Measurements from ENCODE around the gene RABGEF1. TPM values are rescaled to one million over a fixed set of nuclear protein-coding genes. Genes with fewer than 3 reads are reported as not detected.
"Not testable (repeated sequence)": the region's sequence is repeated elsewhere in the genome, so short reads cannot be mapped to it uniquely, and the experiment has no call there.

Gene RABGEF1
- total RNA-seq, 6 experiments from 2014 or later: 38.6 to 45.3 (median 42.5) TPM

- Mint-ChIP-seq H3K4me1 (ENCODE audit: low read depth) (no peaks in the 10 kb centered on the region), H3K9me3 (peaks cover 14% of the 10 kb centered on the region), H3K4me3 (no peak overlapping the region), H3K27ac (no peak overlapping the region), H3K36me3 (ENCODE audit: low read depth) (peaks cover 43% of the 10 kb centered on the region), H3K27me3 (ENCODE audit: insufficient read depth) (no peaks in the 10 kb centered on the region; the same call in 1 of the 2 replicates)
- DNase-seq: no peak
- TF ChIP-seq, protein P1, sequence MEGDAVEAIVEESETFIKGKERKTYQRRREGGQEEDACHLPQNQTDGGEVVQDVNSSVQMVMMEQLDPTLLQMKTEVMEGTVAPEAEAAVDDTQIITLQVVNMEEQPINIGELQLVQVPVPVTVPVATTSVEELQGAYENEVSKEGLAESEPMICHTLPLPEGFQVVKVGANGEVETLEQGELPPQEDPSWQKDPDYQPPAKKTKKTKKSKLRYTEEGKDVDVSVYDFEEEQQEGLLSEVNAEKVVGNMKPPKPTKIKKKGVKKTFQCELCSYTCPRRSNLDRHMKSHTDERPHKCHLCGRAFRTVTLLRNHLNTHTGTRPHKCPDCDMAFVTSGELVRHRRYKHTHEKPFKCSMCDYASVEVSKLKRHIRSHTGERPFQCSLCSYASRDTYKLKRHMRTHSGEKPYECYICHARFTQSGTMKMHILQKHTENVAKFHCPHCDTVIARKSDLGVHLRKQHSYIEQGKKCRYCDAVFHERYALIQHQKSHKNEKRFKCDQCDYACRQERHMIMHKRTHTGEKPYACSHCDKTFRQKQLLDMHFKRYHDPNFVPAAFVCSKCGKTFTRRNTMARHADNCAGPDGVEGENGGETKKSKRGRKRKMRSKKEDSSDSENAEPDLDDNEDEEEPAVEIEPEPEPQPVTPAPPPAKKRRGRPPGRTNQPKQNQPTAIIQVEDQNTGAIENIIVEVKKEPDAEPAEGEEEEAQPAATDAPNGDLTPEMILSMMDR (IDR thresholded peaks at IDR 0.05): no peak
Observed at GRCh38 chr7:66713687-66714086, 26.8 kb upstream of the RABGEF1 start.

DNA sequence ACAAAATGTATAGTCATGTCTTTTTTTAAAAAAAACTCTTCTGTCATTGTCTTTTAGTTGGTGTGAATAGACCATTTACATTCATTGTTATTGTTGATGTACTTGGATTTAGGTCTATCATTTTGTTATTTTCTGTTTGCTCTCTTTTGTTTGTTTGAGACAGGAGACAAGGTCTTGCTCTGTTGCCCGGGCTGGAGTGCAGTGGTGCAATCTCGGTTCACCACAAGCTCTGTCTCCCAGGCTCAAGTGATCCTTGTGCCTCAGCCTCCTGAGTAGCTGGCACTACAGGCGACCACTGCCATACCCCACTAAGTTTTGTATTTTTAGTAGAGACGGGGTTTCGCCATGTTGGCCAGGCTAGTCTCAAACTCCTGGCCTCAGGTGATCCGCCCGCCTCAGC, 23.9 kb upstream of the RABGEF1 start:
- DNase-seq; H3K4me3 Mint-ChIP-seq; H3K27me3 Mint-ChIP-seq (ENCODE audit: insufficient read depth); H3K27ac Mint-ChIP-seq; H3K4me1 Mint-ChIP-seq (ENCODE audit: low read depth): not testable (repeated sequence)
- Mint-ChIP-seq H3K36me3 (ENCODE audit: low read depth) (peaks cover 59% of the 10 kb centered on the region), H3K9me3 (peaks cover 14% of the 10 kb centered on the region)

DNA sequence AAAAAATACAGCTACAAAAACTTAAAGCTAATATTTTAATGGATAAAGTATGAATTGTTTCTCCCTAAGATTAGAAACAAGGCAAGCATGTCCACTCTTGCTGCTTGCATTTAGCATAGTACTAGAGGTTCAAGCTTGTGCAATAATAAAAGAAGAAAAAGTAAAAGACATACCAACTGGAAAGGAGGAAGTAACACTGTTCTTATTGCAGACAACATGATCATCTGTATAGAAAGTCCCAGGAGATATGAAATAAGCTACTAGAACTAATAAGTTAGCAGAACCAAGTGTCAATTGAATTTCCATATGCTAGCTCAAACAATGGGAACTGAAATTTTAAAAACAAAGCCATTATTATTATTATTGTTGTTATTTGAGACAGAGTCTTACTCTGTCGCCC, 20.0 kb upstream of the RABGEF1 start:
- no peak overlapping the region for H3K27ac Mint-ChIP-seq
- TF ChIP-seq, protein P1 (IDR thresholded peaks at IDR 0.05): no peak
- peaks cover 29% of the 10 kb centered on the region for H3K9me3 Mint-ChIP-seq
- H3K4me3 Mint-ChIP-seq: no peak overlapping the region
- no peaks in the 10 kb centered on the region for H3K4me1 Mint-ChIP-seq (ENCODE audit: low read depth)
- H3K36me3 Mint-ChIP-seq (ENCODE audit: low read depth): peaks cover 55% of the 10 kb centered on the region
- no peak for DNase-seq
- H3K27me3 Mint-ChIP-seq (ENCODE audit: insufficient read depth): no peaks in the 10 kb centered on the region; the same call in 1 of the 2 replicates

- H3K4me3 Mint-ChIP-seq: no peak overlapping the region
- DNase-seq: no peak
- peaks cover 64% of the 10 kb centered on the region for H3K36me3 Mint-ChIP-seq (ENCODE audit: low read depth)
Observed at GRCh38 chr7:66725843-66726242, 14.7 kb upstream of the RABGEF1 start.

GRCh38 chr7:66727058-66727457, 13.5 kb upstream of the RABGEF1 start:
- Mint-ChIP-seq H3K9me3 (peaks cover 29% of the 10 kb centered on the region), H3K27ac (no peak overlapping the region), H3K27me3 (ENCODE audit: insufficient read depth) (peaks cover 2% of the 10 kb centered on the region; the same call in 1 of the 2 replicates)

More at GRCh38 chr7:66725843-66726242, 14.7 kb upstream of the RABGEF1 start:
- TF ChIP-seq, protein P1 (IDR thresholded peaks at IDR 0.05): no peak
- Mint-ChIP-seq H3K4me1 (ENCODE audit: low read depth) (no peaks in the 10 kb centered on the region), H3K27me3 (ENCODE audit: insufficient read depth) (peaks cover 2% of the 10 kb centered on the region; the same call in 1 of the 2 replicates), H3K9me3 (peaks cover 29% of the 10 kb centered on the region), H3K27ac (no peak overlapping the region)

DNA sequence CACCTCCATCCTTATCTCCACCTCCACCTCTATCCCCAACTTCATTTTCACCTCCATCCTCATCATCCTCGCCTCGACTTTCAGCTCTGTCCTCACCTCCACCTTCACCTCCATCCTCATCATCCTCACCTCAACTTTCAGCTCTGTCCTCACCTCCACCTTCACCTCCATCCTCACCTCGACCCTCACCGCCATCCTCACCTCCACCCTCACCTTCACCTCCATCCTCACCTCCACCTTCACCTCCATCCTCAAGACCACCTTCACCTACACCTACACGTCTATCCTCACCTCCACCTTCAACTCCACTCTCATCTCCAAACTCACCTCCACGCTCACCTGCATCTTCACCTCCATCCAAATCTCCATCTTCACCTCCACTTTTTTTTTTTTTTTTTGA, 12.0 kb upstream of the RABGEF1 start:
- TF ChIP-seq, protein P1 (IDR thresholded peaks at IDR 0.05): no peak
- Mint-ChIP-seq H3K9me3 (peaks cover 18% of the 10 kb centered on the region), H3K4me1 (ENCODE audit: low read depth) (no peaks in the 10 kb centered on the region), H3K4me3 (no peak overlapping the region; the same call in 1 of the 2 replicates), H3K27ac (no peak overlapping the region), H3K36me3 (ENCODE audit: low read depth) (peaks cover 42% of the 10 kb centered on the region), H3K27me3 (ENCODE audit: insufficient read depth) (peaks cover 2% of the 10 kb centered on the region; the same call in 1 of the 2 replicates)
- no peak for DNase-seq

More at GRCh38 chr7:66727058-66727457, 13.5 kb upstream of the RABGEF1 start:
- Mint-ChIP-seq H3K4me3 (no peak overlapping the region), H3K4me1 (ENCODE audit: low read depth) (no peaks in the 10 kb centered on the region), H3K36me3 (ENCODE audit: low read depth) (peaks cover 54% of the 10 kb centered on the region)
- TF ChIP-seq, protein P1 (IDR thresholded peaks at IDR 0.05): no peak
- no peak for DNase-seq

Measured in HFFc6 (cell line).